ENCODE measurements around the gene HNRNPCL1.
A peak's percentile ranks its signal among the peaks of the same experiment; 100 is the strongest.
"Not testable (repeated sequence)": the region's sequence is repeated elsewhere in the genome, so short reads cannot be mapped to it uniquely, and the experiment has no call there.

Gene HNRNPCL1

DNA sequence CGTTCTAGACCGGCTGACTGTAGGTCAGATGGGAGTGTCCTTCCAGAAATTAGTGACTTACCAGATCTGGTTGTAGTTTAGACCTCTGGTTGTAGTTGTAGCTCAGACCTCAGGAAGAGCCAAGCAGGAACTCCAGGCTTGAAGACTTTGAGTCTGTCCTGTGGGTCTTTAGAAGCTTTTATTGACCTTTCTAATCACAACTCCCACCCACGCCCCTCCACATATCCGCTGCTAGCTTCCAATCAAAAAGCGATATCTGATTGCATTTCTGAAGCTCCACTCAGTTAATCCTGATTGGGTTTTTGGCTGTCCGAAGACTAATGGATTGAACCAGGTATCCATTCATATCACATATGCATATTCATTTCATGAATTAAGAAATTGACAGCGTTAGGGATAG is at the start of gene HNRNPCL1:
HNRNPCL1 (minus strand) TSS at position 101 of the 400 bp plus-strand sequence. CDS start 431 bp downstream, outside the sequence.
- not testable (repeated sequence) for DNase-seq

GRCh38 chr1:12898170-12898569 is 49.6 kb upstream of the HNRNPCL1 start, which contains the start of gene PRAMEF10:
Gene PRAMEF10, minus strand, starts transcription at chr1:12898270. Its CDS starts 2,423 bp downstream, at chr1:12895847.
- not testable (repeated sequence) for DNase-seq

GRCh38 chr1:12886101-12886500 is 37.6 kb upstream of the HNRNPCL1 start, which contains the start of gene PRAMEF4:
Gene PRAMEF4, minus strand, starts transcription at chr1:12886201. Its CDS starts 2,807 bp downstream, at chr1:12883394.
- DNase-seq, result not testable (repeated sequence)

DNA sequence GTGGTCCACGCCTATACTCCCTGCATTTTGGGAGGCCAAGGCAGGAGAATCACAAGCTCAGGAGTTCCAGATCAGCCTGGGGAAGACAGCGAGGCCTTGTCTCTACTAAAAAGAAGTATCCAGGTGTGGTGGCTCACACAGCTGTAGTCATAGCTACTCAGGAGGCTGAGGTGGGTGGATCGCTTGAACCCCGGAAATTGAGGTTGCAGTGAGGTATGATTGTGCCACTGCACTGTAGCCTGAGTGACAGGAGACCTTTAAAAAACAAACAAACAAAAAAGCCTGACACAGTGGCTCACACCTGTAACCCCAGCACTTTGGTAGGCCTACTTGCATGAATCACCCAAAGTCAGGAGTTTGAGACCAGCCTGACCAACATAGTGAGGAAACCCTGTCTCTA is 29.9 kb upstream of the HNRNPCL1 start:
- not testable (repeated sequence) for DNase-seq

- DNase-seq, result not testable (repeated sequence)
These were observed 14.8 kb upstream of the HNRNPCL1 start for GRCh38 chr1:12863131-12863880.

GRCh38 chr1:12856786-12857185 is 8.3 kb upstream of the HNRNPCL1 start, which contains the start of gene PRAMEF2:
Gene PRAMEF2, plus strand, starts transcription at chr1:12857086. Its CDS starts 1,924 bp downstream, at chr1:12859010.
- DNase-seq, result not testable (repeated sequence)

DNA sequence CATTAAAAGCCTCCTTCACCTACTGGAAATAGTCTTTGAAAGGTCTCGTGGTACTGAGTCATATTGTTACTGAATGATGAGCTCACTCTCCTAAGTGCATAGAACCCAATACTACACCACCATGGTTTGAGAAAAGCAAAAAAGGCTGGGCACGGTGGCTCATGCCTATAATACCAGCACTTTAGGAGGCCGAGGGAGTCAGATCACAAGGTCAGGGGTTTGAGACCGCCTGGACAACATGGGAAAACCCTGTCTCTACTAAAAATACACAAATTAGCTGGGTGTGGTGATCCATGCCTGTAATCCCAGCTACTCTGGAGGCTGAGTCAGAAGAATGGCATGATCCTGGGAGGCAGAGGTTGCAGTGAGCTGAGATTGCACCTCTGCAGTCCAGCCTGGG is 3.3 kb upstream of the HNRNPCL1 start:
- no peak for DNase-seq

- not testable (repeated sequence) for DNase-seq
These were observed 15.3 kb downstream of the HNRNPCL1 start for GRCh38 chr1:12833251-12833650.

DNA sequence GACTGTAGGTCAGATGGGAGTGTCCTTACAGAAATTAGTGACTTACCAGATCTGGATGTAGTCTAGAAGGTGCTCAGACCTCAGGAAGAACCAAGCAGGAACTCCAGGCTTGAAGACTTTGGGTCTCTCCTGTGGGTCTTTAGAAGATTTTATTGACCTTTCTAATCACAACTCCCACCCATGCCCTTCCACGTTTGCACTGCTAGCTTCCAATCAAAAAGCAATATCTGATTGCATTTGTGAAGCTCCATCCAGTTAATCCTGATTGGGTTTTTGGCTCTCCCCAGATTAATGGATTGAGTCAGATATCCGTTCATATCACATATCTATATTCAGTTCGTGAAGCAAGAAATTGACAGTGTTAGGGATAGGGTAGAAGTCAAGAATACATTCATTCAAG is 17.2 kb downstream of the HNRNPCL1 start, which contains the start of gene PRAMEF11:
PRAMEF11 (minus strand) TSS at position 101 of the 400 bp plus-strand sequence. CDS start 2,621 bp downstream, outside the sequence.
- DNase-seq, result not testable (repeated sequence)

DNA sequence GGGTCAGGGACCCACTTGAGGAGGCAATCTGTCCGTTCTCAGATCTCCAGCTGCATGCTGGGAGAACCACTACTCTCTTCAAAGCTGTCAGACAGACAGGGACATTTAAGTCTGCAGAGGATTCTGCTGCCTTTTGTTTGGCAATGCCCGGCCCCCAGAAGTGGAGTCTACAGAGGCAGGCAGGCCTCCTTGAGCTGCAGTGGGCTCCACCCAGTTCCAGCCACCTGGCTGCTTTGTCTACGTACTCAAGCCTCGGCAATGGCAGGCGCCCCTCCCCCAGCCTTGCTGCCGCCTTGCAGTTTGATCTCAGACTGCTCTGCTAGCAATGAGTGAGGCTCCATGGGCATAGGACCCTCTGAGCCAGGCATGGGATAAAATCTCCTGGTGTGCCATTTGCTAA is 29.5 kb downstream of the HNRNPCL1 start:
- DNase-seq, result peak in 1 of 2 experiments; percentile 4

DNA sequence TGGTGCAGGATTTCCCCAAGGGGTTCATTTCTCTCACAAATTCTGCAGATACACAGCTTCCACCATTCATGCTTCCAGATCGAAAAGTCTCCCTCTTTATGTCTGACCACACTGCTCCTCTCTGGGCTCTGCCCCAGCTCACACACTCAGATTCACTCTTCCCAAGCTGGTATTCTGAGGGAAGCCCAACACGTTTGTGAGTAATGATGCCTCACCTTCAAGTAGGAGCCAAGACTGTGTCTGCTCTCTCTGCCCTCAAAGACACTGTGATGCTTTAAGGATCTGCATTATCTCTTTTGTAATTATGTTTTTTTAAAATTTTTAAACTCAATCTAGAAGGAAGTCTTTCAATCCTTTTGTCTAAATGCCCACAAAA is 37.1 kb downstream of the HNRNPCL1 start:
- no peak for DNase-seq

GRCh38 chr1:12810691-12811408 is 37.7 kb downstream of the HNRNPCL1 start:
- no peak for DNase-seq

- no peak for DNase-seq
These were observed 38.6 kb downstream of the HNRNPCL1 start for GRCh38 chr1:12809933-12810332.

DNA sequence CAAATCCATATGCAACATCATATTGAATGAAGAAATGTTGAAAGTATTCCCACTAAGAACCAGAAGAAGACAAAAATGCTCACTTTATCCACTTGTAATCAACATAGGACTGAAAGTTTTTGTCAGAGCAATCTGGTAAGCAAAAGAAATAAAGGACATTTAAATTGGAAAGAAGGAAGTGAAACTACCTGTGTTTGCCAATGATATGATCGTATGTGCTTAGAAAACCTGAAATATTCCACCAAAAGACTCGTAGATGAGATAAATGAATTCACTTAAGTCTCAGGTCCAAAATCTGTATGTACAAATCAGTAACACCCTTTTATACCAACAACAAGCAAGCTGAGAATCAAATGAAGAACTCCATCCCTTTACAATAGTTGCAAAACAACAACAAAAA is 48.8 kb downstream of the HNRNPCL1 start:
- DNase-seq, result no peak

GRCh38 chr1:12798911-12799310 is 49.6 kb downstream of the HNRNPCL1 start:
- no peak for DNase-seq

All from SHP77 (cell line).